Upper lobe of left lung (tissue), 4 donors: ENCODE measurements around the gene ACACA.

Experiments used
- POLR2A ChIP-seq, 4 donors: fragments of 450-650 bp; IDR thresholded peaks; one replicate each; pipeline ENCODE4 v1.5.1; 2016 to 2017; ENCODE audit warnings: antibody characterized with exemption in 4 of 4, mild to moderate bottlenecking in 2 of 4
- TF ChIP-seq, protein P1 (sequence below), 6 experiments: fragments of 450-650 bp in 4 of 6; fragments of 200-600 bp in 2 of 6; sonication (generic) in 2 of 6; IDR thresholded peaks; one replicate each; pipeline ENCODE4 v1.5.1; 2016 to 2019; ENCODE audit warnings: antibody characterized with exemption in 6 of 6

DNA sequence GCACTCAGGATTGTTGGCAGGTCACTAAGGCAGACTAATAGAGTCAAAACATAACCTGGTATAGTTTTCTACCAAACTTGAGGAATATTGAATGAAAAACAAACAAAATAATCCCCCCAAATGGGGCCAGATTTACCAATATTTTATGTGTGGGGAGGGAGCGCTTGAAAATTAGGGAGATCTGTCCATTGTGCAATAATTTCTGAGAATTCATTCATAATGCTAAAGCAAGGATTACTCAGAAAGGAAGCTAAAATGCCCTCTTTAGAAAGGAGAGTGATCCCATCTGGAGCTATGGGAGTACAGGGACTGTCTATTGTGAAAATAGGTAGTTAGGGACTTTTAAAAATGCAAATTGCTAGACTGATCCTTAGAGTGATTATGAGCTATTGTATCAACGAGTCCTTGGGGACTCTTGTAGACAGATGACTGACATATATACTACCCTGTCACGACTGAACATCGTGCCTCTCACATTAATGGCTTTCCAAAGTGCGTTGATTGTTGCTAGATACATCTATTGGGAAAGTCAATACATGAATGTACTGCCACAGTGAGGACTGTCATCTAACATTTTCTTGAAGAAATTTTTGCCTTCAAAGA is 264.2 kb downstream of the ACACA start:
- TF ChIP-seq, protein P1, sequence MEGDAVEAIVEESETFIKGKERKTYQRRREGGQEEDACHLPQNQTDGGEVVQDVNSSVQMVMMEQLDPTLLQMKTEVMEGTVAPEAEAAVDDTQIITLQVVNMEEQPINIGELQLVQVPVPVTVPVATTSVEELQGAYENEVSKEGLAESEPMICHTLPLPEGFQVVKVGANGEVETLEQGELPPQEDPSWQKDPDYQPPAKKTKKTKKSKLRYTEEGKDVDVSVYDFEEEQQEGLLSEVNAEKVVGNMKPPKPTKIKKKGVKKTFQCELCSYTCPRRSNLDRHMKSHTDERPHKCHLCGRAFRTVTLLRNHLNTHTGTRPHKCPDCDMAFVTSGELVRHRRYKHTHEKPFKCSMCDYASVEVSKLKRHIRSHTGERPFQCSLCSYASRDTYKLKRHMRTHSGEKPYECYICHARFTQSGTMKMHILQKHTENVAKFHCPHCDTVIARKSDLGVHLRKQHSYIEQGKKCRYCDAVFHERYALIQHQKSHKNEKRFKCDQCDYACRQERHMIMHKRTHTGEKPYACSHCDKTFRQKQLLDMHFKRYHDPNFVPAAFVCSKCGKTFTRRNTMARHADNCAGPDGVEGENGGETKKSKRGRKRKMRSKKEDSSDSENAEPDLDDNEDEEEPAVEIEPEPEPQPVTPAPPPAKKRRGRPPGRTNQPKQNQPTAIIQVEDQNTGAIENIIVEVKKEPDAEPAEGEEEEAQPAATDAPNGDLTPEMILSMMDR (IDR thresholded peaks at IDR 0.05) = no peak
- no peak for TF ChIP-seq POLR2A (IDR thresholded peaks at IDR 0.05)
